Activated T-cell treated with anti-CD3 and anti-CD28 coated beads, Interleukin-2, amount 50 U/mL, for 4 hours (primary cell): ENCODE results near the gene EMC8. TPM values are rescaled to one million over a fixed set of nuclear protein-coding genes. Genes with fewer than 3 reads are reported as not detected.
"Not testable (repeated sequence)": the region's sequence is repeated elsewhere in the genome, so short reads cannot be mapped to it uniquely, and the experiment has no call there.

ENCODE experiments used
- ATAC-seq, 2 donors: fragments of 200-7000 bp; cut with Tn5 transposase; one replicate each; pipeline ENCODE4 v1.10.0; 2021
- DNase-seq: peaks from one replicate; pipeline ENCODE4 v3.0.0-alpha.2; 2020
- H3K27me3 Mint-ChIP-seq: one replicate; pipeline ENCODE4 v1.8.0; 2021; ENCODE audit warnings: low read depth, mixed read lengths
- H3K36me3 Mint-ChIP-seq: one replicate; pipeline ENCODE4 v1.8.0; 2022; ENCODE audit warnings: mixed read lengths; ENCODE audit not compliant: insufficient read depth
- H3K4me1 Mint-ChIP-seq: one replicate; pipeline ENCODE4 v1.8.0; 2021; ENCODE audit warnings: low read depth, mixed read lengths
- H3K4me3 Mint-ChIP-seq: one replicate; pipeline ENCODE4 v1.8.0; 2021; ENCODE audit warnings: mild to moderate bottlenecking, moderate library complexity, mixed read lengths
- H3K9me3 Mint-ChIP-seq: one replicate; pipeline ENCODE4 v1.8.0; 2021; ENCODE audit warnings: mixed read lengths
- total RNA-seq, 3 donors: library from RNA; stranded (reverse); gene quantifications; one replicate each; pipeline ENCODE4 v1.2.1, GENCODE V29; 2021

Gene EMC8
- total RNA-seq, 3 donors from 2014 or later, result 52.2 to 65.5 (median 62.2) TPM

- H3K36me3 Mint-ChIP-seq, result no peaks in the 10 kb centered on the region
- ATAC-seq (no peak), DNase-seq (no peak)
- H3K27me3 Mint-ChIP-seq, result peaks cover 24% of the 10 kb centered on the region
- H3K9me3 Mint-ChIP-seq, result peaks cover 3% of the 10 kb centered on the region
- no peak overlapping the region for H3K4me3 Mint-ChIP-seq
- no peaks in the 10 kb centered on the region for H3K4me1 Mint-ChIP-seq
Observed at GRCh38 chr16:85838876-85839585, 39.7 kb upstream of the EMC8 start.

- Mint-ChIP-seq H3K4me1 (no peaks in the 10 kb centered on the region), H3K9me3 (peaks cover 3% of the 10 kb centered on the region), H3K27me3 (peaks cover 24% of the 10 kb centered on the region), H3K36me3 (no peaks in the 10 kb centered on the region), H3K4me3 (no peak overlapping the region)
- ATAC-seq, result no peak
- DNase-seq, result no peak
Observed at GRCh38 chr16:85838381-85838780, 39.0 kb upstream of the EMC8 start.

GRCh38 chr16:85837654-85838053 is 38.3 kb upstream of the EMC8 start:
- not testable (repeated sequence) for H3K36me3 Mint-ChIP-seq, H3K4me3 Mint-ChIP-seq, DNase-seq, H3K9me3 Mint-ChIP-seq, H3K4me1 Mint-ChIP-seq, ATAC-seq
- peaks cover 30% of the 10 kb centered on the region for H3K27me3 Mint-ChIP-seq

GRCh38 chr16:85836706-85837582 is 37.6 kb upstream of the EMC8 start:
- no peak for ATAC-seq
- H3K4me3 Mint-ChIP-seq, result no peak overlapping the region
- no peaks in the 10 kb centered on the region for H3K9me3 Mint-ChIP-seq

GRCh38 chr16:85835956-85836705 is 36.8 kb upstream of the EMC8 start:
- H3K4me3 Mint-ChIP-seq, result no peak overlapping the region
- DNase-seq (no peak), ATAC-seq (no peak)
- H3K9me3 Mint-ChIP-seq, result no peaks in the 10 kb centered on the region
- H3K4me1 Mint-ChIP-seq, result no peaks in the 10 kb centered on the region
- peaks cover 43% of the 10 kb centered on the region for H3K27me3 Mint-ChIP-seq
- H3K36me3 Mint-ChIP-seq, result no peaks in the 10 kb centered on the region

More at GRCh38 chr16:85836706-85837582, 37.6 kb upstream of the EMC8 start:
- DNase-seq, result no peak
- no peaks in the 10 kb centered on the region for H3K36me3 Mint-ChIP-seq
- no peaks in the 10 kb centered on the region for H3K4me1 Mint-ChIP-seq
- peaks cover 35% of the 10 kb centered on the region for H3K27me3 Mint-ChIP-seq

DNA sequence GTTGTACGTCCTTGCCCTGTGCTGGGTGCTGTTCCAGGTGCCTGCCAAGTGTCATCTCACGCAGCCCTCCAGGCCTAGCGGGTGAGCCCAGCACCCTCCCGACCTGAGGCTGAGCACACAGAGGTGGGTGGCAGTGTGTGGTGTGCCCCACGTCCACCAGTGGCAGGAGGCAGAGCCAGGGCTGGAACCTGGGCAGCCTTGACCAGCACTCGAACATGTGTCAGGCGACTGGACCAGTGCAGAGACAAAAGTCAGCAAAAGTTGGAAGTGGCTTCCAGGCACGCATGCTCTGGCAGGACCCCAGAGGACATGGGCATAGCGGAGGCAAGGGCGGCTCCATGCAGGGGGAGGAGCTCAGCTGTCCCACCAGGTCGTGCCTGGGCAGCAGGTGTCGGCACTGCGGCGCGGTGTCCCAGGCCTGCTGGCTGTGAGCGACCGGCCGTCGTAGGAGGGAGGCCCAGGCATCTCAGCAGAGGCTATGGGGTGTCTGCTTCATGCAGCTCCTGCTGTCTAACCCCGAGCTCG is 35.9 kb upstream of the EMC8 start:
- DNase-seq (no peak), ATAC-seq (no peak)
- H3K36me3 Mint-ChIP-seq, result no peaks in the 10 kb centered on the region

GRCh38 chr16:85834741-85835140 is 35.4 kb upstream of the EMC8 start:
- Mint-ChIP-seq H3K9me3 (no peaks in the 10 kb centered on the region), H3K36me3 (no peaks in the 10 kb centered on the region), H3K4me3 (no peak overlapping the region), H3K4me1 (no peaks in the 10 kb centered on the region), H3K27me3 (peaks cover 46% of the 10 kb centered on the region)
- DNase-seq, result no peak
- no peak for ATAC-seq

More for the DNA sequence above, 35.9 kb upstream of the EMC8 start:
- Mint-ChIP-seq H3K4me3 (no peak overlapping the region), H3K27me3 (peaks cover 48% of the 10 kb centered on the region), H3K4me1 (no peaks in the 10 kb centered on the region), H3K9me3 (no peaks in the 10 kb centered on the region)

- ATAC-seq, result no peak
- Mint-ChIP-seq H3K4me3 (no peak overlapping the region), H3K9me3 (no peaks in the 10 kb centered on the region), H3K36me3 (no peaks in the 10 kb centered on the region), H3K27me3 (peaks cover 37% of the 10 kb centered on the region), H3K4me1 (peaks cover 8% of the 10 kb centered on the region)
- no peak for DNase-seq
Observed at GRCh38 chr16:85833219-85833920, 34.0 kb upstream of the EMC8 start.

DNA sequence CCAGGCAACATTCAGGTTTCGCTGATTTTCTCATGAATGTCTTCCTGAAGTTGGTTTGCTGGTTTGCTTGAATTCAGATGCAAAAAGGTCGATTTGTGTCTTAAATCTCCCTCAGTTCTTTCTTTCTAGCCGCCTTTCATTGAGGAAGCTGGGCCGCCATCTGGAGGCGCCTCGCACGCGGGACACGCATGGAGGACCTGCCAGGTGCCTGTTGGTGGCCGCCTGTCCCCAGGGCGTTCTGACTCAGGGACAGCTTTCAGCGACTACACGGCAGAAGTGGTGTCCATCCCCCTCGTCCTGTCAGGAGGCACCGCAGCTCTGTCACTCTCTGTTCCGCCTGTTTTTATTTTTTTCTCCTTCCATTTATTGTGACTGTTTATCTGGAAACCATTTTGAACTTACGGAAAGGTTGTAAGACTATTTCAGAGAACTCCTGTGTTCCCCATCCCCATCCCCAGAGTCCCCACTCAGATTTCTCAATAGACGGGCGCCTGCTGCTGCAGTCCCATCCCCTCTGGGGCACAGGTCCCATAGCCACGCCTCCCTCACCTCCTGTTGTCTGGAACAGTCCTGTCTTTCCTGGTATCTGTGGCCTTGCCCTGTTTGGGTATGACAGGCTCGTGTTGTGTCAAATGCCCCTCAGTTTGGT is 33.4 kb upstream of the EMC8 start:
- DNase-seq (no peak), ATAC-seq (no peak)
- no peaks in the 10 kb centered on the region for H3K36me3 Mint-ChIP-seq
- no peaks in the 10 kb centered on the region for H3K9me3 Mint-ChIP-seq
- no peak overlapping the region for H3K4me3 Mint-ChIP-seq
- H3K27me3 Mint-ChIP-seq, result peaks cover 37% of the 10 kb centered on the region
- H3K4me1 Mint-ChIP-seq, result peaks cover 8% of the 10 kb centered on the region

DNA sequence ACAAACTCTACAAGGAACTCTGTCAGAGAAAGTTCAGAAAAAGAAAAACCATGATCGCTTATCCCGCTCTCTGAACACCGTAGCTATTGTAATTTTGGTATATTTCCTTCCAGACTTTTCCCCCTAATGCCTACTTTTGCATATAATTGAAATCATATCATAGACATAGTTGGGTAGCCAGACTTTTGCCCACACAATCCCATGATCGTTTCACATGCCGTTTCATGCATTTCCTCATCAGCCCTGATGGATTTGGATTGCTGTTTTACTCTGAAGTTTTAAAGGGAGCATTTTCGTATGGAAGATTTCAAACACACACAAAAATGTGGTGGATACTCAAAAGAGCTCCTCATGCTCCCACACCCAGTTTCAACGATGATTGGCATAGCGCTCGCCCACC is 31.5 kb upstream of the EMC8 start:
- Mint-ChIP-seq H3K4me1 (peaks cover 8% of the 10 kb centered on the region), H3K27me3 (peaks cover 29% of the 10 kb centered on the region), H3K36me3 (no peaks in the 10 kb centered on the region), H3K9me3 (no peaks in the 10 kb centered on the region), H3K4me3 (no peak overlapping the region)
- no peak for ATAC-seq
- no peak for DNase-seq

DNA sequence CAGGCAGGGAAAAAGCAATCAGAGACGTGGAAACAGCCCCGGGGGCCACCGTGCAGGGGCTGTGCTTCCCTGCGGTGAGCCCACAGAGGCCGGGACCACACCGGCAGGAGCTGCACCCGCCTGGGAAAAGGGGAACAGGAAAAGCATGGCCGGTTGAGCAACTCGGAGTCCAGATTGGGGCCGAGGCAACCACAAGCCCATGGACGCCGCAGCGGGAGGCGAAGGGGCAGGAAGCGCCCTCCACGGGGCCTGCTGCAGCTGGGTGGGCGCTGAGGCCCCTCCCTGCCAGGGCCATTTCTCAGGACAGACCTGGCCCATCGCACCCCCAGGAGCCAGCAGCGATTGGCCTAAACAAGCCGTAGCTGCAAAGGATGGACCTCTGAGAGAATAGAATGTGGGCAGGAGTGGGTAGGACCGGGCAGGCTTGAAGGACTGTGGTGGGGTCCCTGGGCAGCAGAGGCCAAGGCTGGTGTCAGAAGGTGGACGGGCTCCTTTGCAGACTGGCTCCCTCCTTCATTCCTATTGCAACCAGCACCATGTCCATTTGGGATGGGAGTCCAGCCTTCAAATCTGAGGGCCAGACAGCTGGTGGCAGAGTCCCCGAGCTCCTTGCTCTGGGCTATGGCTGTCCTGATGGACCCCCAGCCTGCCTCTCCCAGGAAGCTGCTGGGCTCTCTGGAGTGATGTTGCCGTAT is 30.6 kb upstream of the EMC8 start:
- Mint-ChIP-seq H3K27me3 (peaks cover 29% of the 10 kb centered on the region), H3K4me1 (peaks cover 8% of the 10 kb centered on the region), H3K36me3 (no peaks in the 10 kb centered on the region), H3K4me3 (peak overlapping the region; percentile 24), H3K9me3 (no peaks in the 10 kb centered on the region)
- ATAC-seq (no peak), DNase-seq (no peak)

DNA sequence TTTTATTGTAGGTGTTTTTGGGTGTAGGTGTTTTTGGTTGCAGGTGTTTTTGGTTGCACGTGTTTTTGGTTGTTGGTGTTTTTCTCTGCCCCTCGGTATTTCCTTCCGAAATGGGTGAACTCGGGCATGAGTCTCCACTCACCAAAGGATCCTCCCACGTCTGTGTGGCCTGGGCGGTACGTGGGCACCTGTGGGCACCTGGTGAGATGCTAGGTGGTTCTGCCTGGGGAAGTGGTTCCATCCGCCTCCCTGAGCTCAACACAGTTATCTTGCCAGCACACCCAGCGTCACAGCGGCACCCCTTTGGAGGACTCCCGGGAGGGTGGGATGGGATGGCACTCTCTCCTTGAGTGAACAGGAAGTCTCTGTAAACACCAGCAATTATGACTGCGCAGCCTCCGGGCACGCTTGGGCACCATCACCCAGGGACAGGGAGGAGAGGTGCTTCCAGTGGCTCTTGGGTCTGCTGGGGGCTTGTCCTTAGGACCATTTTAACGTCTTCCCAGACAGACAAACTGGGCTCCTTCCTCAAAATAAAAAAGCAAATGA is 29.9 kb upstream of the EMC8 start:
- H3K27me3 Mint-ChIP-seq, result peaks cover 27% of the 10 kb centered on the region
- peaks cover 8% of the 10 kb centered on the region for H3K4me1 Mint-ChIP-seq
- H3K9me3 Mint-ChIP-seq, result no peaks in the 10 kb centered on the region
- H3K36me3 Mint-ChIP-seq, result no peaks in the 10 kb centered on the region
- H3K4me3 Mint-ChIP-seq, result peak overlapping the region; percentile 24
- no peak for DNase-seq
- no peak for ATAC-seq

DNA sequence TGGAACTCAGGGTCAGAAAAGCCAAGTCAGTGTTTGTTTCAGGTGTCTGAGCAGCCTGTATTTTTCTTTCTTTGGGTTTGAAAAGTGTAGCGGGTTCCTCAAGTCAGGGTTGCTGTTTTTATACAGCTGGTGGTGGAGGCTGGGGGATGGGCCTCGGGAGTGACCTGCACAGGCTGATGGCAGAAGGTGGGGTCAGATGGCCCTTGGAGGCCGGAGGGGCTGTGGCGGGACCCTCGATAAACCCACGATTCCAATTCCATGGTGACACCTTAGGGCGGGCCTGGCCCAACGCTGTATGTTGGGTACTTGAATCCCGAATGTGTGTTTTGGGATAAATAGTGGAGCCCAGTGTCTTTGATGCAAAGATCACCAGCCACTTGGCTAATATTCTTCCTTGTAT is 28.8 kb upstream of the EMC8 start:
- H3K4me1 Mint-ChIP-seq, result peaks cover 8% of the 10 kb centered on the region
- H3K27me3 Mint-ChIP-seq, result peaks cover 26% of the 10 kb centered on the region
- DNase-seq (no peak), ATAC-seq (no peak)
- H3K36me3 Mint-ChIP-seq, result no peaks in the 10 kb centered on the region
- no peaks in the 10 kb centered on the region for H3K9me3 Mint-ChIP-seq
- no peak overlapping the region for H3K4me3 Mint-ChIP-seq
